HG02678 (cell line): Measurements from ENCODE around the gene DPH2.

Source experiments
- ATAC-seq: cut with Tn5 transposase; IDR thresholded peaks from one replicate; pipeline ENCODE4 v1.9.1; 2021; ENCODE audit warnings: mild to moderate bottlenecking, moderate library complexity; ENCODE audit not compliant: unreplicated experiment

The DPH2 gene

DNA sequence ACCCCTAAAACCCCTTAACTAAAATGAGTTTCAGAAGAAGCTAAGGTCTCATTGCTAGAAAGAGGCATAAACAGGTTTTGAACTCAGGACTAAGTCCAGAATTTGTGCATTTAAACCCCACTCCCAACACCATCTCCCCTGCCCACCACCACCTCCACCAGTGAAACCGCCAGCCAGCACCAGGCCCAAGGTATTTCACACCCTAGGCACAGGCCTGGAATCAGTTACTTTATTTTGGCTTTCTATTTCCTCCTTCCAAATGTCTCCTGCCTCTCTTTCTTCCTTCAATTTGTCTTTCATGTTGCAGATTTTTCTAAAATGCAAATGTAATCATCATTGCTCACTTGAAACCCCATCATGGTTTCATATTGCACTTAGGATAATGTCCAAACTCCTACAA is 24.9 kb upstream of the DPH2 start:
- ATAC-seq = no peak

DNA sequence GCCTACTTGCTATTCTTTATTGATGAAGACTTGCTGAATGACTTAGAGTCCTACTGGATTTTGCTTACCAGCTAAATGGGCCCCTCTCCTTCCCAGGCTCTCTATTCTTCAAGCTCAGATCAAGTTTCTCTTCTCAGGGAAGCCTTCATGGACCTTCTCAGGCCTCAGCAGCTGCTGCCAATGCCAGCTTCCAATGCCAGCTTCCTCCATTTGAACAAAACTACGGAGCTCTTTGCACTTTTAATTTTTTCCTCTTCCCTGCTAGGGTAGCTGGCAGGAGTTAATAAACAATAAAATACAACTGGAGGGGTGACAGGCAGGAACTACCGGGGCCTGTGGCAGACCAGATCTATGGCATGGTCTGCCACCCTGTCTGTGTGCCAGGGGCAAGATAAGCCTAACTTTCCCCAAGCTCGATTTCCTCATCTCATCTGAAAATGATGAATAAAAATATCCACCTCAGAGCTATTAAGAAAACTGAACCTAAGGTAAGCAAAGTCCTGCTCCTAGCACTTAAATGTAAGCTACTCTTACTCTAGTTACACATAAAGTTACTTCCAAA is 24.1 kb upstream of the DPH2 start:
- ATAC-seq = no peak

DNA sequence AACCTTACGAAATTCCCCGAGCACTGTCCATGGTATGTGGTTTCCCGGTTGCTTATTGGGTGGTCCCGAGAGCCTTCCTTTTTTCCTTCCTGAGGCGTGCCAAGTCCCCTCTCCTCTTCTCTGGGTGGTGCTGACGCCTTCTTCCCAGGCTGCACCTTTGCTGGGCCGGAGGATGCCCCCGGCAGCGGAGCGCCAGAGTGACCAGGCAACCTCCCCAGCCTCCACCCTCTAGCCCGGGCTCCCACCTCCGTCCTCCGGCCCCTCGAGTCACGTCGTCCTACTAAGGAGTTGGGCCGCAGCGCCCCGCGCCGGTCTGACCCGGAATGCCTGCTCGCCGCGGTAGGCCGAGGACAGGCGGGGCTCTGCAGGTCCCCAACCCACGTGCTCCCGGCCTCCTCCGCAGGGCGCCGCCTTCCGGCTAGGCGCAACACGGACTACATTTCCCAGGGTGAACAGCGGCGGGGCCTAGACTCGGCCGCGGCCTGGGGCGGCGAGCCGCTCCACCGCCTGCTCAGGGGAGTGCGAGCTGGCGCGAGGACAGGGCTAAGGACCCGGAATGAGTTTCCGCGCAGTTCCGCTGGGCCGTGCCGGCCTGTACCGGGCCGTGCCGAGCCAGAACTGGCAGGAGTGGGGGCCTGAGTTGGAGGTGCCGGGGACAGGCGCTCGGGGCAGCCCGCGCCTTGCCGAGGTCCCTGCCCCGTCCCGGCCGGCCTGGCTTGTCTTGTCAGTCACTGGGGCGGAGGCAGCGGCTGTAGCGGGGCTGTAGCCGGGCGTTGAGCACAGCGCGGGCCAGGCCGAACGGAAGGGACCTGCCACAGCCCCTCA is 23.4 kb upstream of the DPH2 start, which contains the start of gene IPO13:
Gene IPO13, plus strand, starts transcription at position 715 of the 825 bp plus-strand sequence. CDS start 651 bp downstream, outside the sequence.
- peak; percentile 94 for ATAC-seq

DNA sequence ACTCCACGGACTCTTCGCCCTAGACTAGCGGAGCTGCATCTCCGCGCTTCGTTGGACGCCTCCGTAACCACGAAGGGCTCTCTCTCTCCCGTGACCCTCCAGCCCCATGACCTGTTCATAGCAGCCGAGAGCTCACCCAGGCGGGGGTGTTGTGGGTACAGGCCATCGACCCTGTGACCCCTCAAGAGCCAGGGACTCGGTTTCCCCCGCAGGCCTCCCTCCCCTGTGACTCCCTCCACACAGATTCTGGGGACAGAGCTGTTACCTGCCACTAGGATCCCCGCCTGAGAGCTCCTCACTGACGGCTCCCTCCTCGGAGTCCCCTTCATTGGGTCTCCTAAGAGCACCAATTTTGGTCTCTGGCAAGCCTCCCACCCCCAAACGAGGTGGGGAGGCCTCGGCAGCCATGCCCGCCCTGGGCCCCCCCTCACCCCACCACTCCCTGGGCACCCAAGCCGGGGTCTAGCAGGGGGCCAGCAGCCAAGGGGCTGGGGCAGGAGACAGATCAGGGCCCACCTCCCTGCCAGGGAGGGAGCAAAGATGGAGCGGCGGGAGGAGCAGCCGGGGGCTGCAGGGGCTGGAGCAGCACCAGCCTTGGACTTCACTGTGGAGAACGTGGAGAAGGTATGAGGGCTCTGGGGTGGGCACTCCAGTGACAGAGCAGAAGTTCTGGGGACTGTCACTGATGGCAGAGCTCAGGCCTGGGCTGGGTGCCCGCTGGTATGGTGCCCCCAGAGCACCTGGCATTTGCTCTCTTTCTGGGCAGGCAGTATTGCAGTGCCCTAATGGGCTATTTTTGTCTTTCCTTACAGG is 22.5 kb upstream of the DPH2 start:
- ATAC-seq = no peak

DNA sequence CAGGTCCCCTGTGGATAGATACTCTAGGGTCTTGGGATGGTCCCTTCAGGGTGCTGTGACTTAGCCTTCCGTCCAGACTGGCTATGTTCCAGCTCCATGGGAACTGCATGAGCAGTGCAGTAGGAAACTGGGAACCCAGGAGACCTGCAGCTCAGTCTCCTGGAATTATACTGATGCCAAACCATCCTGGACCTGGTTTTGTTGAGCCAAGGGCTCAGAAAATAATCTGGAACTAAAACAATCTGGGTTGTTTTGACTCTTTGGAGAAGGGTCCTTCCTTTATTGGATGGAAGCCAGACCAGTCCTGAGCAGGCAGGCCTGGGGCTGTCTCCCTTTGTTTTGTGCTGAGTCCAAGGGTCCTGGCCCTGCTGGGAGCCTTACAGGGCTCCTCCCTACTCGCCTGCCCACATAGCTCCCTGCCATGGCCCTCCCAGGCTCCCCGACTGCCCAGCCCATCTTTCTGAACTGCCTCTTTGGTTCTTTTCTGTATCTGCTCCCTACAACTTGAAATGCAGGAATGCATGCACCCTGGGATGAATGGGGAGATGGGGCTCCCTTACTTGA is 21.9 kb upstream of the DPH2 start:
- ATAC-seq = no peak

DNA sequence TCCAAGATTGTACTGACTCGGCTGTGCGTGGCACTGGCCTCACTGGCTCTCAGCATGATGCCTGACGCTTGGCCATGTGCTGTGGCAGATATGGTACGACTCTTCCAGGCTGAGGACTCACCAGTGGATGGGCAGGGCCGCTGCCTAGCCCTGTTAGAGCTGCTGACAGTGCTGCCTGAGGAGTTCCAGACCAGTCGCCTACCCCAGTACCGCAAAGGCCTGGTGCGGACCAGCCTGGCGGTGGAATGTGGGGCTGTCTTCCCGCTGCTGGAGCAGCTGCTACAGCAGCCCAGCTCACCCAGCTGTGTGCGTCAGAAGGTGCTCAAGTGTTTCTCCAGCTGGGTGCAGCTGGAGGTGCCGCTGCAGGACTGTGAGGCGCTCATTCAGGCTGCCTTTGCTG is 20.1 kb upstream of the DPH2 start:
- ATAC-seq = no peak

DNA sequence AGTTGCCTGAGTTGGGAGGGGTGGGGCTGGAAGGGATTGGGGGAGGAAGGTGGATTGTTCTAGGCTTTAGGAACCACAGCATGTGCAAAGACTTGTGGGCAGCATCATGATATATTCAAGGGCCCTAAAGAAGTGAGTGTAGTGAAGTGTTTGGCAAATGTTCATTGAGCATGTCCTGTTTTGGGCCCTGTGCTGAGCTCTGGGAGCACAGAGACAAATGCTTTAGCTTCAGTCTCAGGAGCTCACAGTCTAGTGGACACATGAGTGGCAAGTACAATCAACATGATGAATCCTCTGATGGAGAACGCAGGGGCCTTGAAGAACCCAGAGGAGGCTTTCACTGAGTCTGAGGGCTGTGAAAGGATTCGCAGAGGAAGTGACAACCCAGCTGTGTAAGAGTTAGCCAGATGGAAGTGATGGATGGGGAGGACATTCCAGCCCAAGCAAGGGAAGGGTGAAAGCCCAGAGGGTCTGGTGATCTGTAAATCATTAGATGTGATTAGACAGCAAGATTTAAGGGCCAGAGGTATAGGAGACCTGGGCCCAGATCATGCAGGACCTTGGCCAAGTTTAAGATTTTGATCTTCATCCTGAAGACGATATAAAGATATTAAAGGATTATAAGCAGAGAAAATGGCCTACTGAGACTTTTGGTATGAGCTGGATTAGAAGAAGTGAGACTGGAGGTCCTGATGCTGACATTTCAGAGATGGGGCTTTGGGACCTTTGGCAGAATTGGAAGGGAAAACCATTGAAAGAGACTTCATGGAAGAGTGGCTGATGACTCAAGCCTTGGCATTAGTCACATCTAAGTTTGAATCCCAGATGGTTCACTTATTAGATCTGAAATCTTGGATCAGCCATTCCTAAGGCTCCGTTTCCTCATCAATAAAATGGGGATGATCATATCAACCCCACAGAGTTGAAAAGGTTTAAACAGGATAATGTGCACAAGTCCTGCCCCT is 18.5 kb upstream of the DPH2 start:
- ATAC-seq = no peak

DNA sequence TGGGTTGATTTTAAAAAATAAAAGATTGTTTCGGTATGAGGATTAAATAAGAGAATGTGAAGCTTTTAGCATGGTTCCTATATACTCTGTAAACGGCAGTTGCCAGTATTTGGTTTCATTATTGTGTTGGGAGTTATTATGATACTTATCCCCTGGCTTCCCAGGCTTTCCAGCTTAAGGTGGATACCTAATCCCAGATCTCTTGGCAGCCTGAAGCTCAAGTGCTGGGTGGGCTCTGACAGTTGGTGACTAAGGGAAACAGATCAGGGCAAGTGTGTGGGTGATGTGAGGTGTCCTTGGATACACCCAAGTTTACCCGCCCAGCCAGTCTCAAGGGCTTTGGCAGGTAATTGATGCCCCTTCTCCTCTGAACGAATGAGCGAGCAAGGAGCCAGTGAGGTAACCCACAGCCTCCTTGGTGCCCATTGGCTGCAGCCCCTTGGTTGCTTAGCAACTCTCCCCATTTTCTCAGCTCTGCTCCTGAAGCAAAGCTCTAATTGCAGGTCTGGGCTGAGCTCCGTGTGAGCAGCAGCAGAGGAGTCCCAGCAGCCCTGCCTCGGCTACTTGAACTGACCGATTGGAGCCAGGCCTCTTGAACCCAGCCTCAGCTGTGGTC is 17.0 kb upstream of the DPH2 start:
- ATAC-seq = no peak

DNA sequence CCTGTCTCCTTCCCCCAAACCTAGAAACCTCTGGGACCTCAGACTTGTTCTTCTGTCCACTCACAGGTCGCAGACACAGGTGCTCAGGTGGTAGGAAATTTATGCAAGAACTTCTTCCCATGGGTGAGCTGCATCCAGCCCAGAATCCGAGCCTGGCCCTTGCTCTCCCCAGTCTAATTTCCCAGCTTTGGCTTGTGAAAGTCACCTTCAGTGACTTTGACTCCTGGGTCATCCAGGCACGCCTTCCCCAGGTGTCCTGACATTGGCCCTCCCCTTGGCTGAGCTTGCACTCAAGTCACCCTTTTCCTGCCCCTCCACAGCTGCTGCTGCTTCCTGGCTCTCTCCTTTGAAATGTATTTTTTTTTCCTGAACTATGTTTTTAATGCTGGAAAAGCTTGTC is 16.4 kb upstream of the DPH2 start:
- no peak for ATAC-seq

DNA sequence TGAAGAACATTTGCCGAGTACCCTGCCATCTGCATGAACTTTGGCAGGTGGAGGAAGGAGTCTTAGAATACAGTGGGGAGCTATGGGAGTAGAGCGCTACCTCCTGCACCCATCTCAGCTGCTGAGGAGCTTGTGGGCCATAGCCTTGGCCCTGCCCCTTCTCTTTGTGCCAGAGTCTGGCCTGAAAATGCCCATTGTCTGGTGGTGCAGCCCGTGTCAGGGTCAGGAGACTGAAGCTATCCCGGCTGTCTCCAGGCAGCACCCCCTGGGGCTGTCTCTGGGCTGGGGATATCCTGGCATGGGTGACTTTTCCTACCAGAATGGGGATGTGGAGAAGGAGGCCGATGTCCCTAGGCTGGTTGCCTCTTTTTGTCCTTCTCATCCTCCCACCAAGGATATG is 15.8 kb upstream of the DPH2 start:
- no peak for ATAC-seq

DNA sequence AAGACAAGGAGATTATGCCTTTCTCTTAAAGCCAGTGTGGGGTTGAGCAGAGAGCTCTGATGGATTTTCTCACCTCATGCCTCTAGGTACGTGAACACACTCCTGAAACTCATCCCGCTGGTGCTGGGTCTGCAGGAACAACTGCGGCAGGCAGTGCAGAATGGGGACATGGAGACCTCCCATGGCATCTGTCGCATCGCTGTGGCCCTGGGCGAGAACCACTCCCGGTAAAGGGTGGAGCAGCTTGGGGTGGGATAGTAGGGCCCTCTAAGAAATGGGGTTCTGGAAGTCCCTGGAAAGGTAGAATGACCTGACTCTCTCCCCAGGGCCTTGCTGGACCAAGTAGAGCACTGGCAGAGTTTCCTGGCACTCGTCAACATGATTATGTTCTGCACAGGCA is 13.6 kb upstream of the DPH2 start:
- ATAC-seq = no peak

DNA sequence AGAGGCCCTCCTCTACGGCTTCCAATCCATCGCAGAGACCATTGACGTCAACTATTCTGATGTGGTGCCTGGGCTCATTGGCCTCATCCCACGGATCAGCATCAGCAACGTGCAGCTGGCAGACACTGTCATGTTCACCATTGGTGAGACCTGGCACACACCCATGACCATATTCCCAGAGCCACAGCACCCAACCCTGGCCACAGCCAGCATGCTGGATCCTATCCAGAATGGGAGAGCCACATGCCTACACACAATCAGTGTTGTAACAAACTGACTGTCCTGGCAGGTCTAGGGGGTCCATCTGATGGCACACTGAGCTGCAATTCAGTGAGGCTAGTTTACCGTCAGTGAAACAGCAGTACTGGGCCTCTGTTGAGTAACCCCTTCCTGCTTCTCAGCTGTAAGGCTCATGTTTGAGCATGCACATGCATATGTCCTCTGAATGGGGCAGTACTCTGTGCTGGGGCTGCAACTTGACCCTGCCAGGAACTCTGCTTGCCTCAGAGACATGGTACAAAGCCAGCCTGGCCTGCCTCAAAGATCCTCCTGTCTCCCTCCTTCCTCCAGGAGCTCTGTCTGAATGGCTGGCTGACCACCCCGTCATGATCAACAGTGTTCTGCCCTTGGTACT is 12.3 kb upstream of the DPH2 start:
- ATAC-seq = no peak

DNA sequence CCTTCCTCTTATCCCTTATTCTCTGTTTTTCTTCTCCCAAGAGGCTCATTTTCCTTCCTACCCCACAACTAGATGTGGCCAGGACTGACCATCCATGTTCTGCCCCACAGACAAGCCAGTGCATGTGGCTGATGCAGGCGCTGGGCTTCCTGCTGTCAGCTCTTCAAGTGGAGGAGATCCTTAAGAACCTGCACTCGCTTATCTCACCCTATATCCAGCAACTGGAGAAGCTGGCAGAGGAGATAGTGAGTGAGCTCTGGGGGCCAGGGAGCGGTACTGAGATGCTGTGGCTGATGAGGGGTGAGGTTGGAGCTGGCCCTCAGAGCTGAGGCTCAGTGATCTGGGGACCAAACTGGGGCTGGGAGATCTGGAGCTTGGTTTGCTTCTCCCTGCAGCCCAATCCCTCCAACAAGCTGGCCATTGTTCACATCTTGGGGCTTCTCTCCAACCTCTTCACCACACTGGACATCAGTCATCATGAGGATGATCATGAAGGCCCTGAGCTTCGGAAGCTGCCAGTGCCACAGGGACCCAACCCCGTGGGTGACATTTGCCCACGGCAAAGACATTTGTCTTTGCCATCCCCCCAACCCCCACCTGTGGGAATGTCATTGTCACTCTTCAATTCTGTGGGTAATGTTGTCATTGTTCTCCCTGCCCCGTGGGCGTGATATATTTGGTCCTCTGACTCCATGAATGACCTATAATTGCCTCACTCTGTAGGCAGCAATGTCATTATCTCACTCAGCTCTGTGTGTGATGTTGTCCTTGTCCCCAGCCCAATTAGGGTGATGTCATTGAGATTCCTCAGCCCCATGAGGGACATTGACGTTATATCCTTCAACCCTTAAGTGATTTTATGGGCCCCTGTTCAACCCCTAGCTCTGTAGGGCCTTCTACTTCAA is 11.2 kb upstream of the DPH2 start:
- no peak for ATAC-seq

DNA sequence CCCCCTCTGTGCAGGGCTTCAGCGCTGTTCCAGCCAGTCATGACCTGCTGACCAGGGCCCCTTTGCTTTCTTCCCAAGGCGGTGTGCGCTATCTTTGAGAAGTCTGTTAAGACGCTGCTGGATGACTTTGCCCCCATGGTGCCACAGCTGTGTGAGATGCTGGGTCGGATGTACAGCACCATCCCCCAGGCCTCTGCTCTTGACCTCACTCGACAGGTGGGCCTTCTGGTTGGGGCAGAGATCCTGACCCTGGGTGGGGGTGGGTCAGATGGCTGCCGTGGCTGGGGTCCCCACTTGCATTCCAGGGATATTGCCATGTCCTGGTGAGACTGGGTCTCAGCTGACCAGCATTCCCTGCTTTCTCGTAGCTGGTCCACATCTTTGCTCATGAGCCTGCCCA is 9.0 kb upstream of the DPH2 start:
- no peak for ATAC-seq

DNA sequence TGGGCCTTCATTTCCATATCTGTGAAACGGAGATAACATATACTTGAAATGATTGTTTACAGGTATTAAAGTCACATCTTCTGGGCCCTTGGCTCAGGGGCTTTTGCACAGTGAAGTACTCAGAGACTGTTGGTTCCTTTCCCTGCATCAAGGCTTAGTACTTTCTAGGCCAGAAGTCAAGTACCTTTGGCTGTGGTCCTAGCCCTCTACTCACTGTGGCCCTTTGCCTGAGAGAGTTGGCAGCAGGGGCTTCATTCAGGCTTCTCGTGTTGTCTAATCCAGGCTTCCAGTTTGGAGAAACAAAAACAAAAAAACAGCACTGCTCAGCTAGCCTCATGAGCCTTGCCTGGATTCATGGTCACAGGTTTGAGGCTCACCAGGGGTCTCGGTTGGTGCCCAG is 8.1 kb upstream of the DPH2 start:
- ATAC-seq = no peak

DNA sequence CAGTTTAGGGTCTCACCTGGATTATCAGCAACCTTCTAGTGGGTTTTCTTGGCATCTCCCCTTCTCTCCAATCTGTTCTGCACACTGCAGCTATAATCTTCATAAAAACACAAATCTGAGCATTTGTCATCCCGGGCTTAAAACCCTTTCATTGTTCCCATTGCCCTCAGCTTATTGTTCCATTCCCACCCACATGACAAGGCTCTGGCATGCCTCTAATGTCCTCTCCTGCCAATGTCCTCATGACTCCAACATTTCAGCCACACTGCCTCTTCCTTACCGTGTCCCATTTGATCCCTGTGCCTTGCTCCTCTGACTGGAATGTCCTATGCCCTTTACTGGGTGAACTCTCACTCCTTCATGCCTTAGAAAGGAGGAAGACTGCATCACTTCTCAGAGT is 7.5 kb upstream of the DPH2 start:
- ATAC-seq = no peak

DNA sequence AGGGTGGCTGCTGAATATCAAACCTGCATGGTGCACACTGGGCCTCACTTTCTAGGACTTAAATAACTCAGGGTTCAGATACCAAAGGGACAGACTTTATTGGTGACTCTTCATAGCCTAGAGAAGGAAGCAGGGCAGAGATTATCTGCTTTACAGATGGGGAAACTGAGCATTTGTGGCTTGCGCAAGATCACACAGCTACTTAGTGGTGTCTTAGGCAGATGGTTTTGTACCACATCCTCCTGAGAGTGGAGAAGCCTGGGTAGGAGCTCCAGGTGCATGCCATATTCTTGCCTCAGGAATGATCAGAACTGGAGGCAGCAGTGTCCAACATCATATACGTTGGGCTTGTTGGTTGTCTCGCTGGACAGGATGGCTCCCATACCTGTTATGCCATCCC is 6.8 kb upstream of the DPH2 start:
- ATAC-seq = no peak

DNA sequence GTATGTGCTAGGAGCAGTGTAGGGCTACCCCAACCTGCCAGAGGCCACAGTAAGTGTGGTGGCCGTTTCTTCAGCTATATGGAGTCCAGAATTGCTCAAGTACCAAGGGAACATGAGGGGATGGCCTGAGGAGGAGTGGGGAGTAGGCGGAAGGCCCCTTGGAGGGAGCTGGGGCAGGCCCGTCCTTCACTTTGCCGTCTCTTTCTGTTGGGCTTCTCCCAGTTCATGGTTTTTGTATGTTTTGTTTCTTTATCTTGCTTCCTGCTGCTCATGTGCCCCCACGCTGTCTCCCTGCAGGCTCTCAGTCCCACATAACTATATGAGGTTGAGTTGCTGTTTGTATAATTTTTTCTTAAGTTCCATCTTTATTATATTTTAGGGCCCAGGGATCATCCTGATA is 5.9 kb upstream of the DPH2 start:
- ATAC-seq = no peak
